Measurements from ENCODE around the gene TPP2.

DNA sequence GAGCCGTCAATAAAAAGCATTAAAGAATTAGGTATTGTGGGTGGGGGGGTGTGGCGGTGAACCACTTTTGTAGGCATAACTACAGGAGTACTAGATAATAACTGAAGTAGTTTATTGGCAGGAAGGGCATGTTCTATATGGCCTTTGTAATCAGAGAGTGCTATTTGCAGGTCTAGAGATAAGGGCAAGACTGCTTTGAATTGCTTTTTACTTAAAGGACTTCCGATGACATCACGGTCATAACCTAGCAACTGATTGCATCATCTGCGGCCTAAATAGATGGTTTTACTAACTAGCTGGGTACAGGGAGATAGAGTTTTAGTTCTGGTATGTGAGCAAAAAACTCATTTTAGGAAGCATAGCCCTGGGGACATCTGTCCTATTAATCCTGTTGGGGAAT, 73.3 kb downstream of the TPP2 start:
- TF ChIP-seq, protein P1, sequence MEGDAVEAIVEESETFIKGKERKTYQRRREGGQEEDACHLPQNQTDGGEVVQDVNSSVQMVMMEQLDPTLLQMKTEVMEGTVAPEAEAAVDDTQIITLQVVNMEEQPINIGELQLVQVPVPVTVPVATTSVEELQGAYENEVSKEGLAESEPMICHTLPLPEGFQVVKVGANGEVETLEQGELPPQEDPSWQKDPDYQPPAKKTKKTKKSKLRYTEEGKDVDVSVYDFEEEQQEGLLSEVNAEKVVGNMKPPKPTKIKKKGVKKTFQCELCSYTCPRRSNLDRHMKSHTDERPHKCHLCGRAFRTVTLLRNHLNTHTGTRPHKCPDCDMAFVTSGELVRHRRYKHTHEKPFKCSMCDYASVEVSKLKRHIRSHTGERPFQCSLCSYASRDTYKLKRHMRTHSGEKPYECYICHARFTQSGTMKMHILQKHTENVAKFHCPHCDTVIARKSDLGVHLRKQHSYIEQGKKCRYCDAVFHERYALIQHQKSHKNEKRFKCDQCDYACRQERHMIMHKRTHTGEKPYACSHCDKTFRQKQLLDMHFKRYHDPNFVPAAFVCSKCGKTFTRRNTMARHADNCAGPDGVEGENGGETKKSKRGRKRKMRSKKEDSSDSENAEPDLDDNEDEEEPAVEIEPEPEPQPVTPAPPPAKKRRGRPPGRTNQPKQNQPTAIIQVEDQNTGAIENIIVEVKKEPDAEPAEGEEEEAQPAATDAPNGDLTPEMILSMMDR (IDR thresholded peaks at IDR 0.05; ENCODE audit: poor library complexity, severe bottlenecking), result no peak
- no peak for TF ChIP-seq EP300 (conservative IDR thresholded peaks at IDR 0.05; ENCODE audit: poor library complexity, severe bottlenecking)
- no peak for TF ChIP-seq EZH2 (IDR thresholded peaks at IDR 0.05; ENCODE audit: borderline replicate concordance, insufficient read depth, low read length, poor library complexity, severe bottlenecking)
- no peak for TF ChIP-seq POLR2AphosphoS5 (IDR thresholded peaks at IDR 0.05)

Measured in neural cell (in vitro differentiated cells).